H1 (cell line): ENCODE measurements around the gene CWF19L1. TPM values are rescaled to one million over a fixed set of nuclear protein-coding genes. Genes with fewer than 3 reads are reported as not detected.
"Not testable (repeated sequence)": the region's sequence is repeated elsewhere in the genome, so short reads cannot be mapped to it uniquely, and the experiment has no call there.

Experiments used
- CTCF ChIA-PET: fragments of 300-600 bp; sonication (Branson Sonifier 250); formaldehyde crosslinking; loops from one replicate; lab custom pipeline; 2021; ENCODE audit not compliant: partially characterized antibody; lab: Charles Lee
- POLR2A ChIA-PET: fragments of 300-600 bp; sonication (Branson Sonifier 250); formaldehyde crosslinking; loops from one replicate; lab custom pipeline; 2021; ENCODE audit warnings: inconsistent platforms; ENCODE audit not compliant: partially characterized antibody; lab: Charles Lee
- DNase-seq, 2 experiments: peaks; one replicate each; pipeline versions ENCODE4 v3.0.0 to v3.0.0-alpha.2; 2010 to 2022; ENCODE audit warnings: low spot score in 2 of 2, low read depth in 1 of 2, mixed read lengths in 1 of 2
- FAIRE-seq: peaks from 2 replicates; lab custom pipeline; 2011; peaks lifted over from hg19 to GRCh38; lab: Jason Lieb, UNC
- H2AFZ ChIP-seq: 2 replicates; pipeline ENCODE4 v1.8.1; 2012; ENCODE audit warnings: low read length, inconsistent platforms
- H2AK5ac ChIP-seq: 2 replicates; pipeline ENCODE4 v1.6.1; 2013; ENCODE audit warnings: low read depth, low read length
- H2BK120ac ChIP-seq: replicated peaks from 2 replicates; pipeline ENCODE3; 2013; ENCODE audit warnings: low read depth, low read length, inconsistent platforms
- H2BK12ac ChIP-seq: 2 replicates; pipeline ENCODE4 v1.6.1; 2013; ENCODE audit warnings: low read depth, low read length
- H2BK15ac ChIP-seq: 2 replicates; pipeline ENCODE4 v1.6.1; 2013; ENCODE audit warnings: low read length
- H2BK20ac ChIP-seq: 2 replicates; pipeline ENCODE4 v1.6.1; 2013; ENCODE audit warnings: low read length
- H2BK5ac ChIP-seq: 2 replicates; pipeline ENCODE4 v1.6.1; 2013; ENCODE audit warnings: low read depth, low read length
- H3K14ac ChIP-seq: 2 replicates; pipeline ENCODE4 v1.6.1; 2013; ENCODE audit warnings: inconsistent platforms; ENCODE audit not compliant: insufficient read length
- H3K18ac ChIP-seq: 2 replicates; pipeline ENCODE4 v1.6.1; 2013; ENCODE audit warnings: low read length; ENCODE audit errors: extremely low read depth
- H3K23ac ChIP-seq: 2 replicates; pipeline ENCODE4 v1.6.1; 2013; ENCODE audit warnings: inconsistent platforms; ENCODE audit not compliant: insufficient read length
- H3K23me2 ChIP-seq: 2 replicates; pipeline ENCODE4 v1.6.1; 2013; ENCODE audit warnings: low read depth, low read length
- H3K27ac ChIP-seq: 2 replicates; pipeline ENCODE4 v1.6.1; 2011; ENCODE audit warnings: low read depth, low read length, inconsistent platforms
- H3K27me3 ChIP-seq, 4 experiments: replicated peaks in 1 of 4; 1 replicate in 1 of 4; 2 replicates in 3 of 4; pipeline versions ENCODE4 v1.6.1 to v1.8.1; 2011 to 2013; ENCODE audit warnings: low read length in 3 of 4, mild to moderate bottlenecking in 3 of 4, inconsistent platforms in 2 of 4, mixed read lengths in 2 of 4, moderate library complexity in 1 of 4; ENCODE audit not compliant: control insufficient read depth in 3 of 4, insufficient read depth in 3 of 4; ENCODE audit errors: extremely low read depth in 1 of 4
- H3K36me3 ChIP-seq, 4 experiments: 2 replicates each; pipeline versions ENCODE4 v1.6.1 to v1.8.1; 2011 to 2013; ENCODE audit warnings: mild to moderate bottlenecking in 4 of 4, low read length in 3 of 4, moderate library complexity in 2 of 4, control low read depth in 1 of 4, inconsistent platforms in 1 of 4; ENCODE audit not compliant: insufficient read depth in 4 of 4, control insufficient read depth in 2 of 4
- H3K4ac ChIP-seq: replicated peaks from 2 replicates; pipeline ENCODE3; 2013; ENCODE audit warnings: low read length, low read depth, mixed read lengths, inconsistent platforms; ENCODE audit not compliant: insufficient read length
- H3K4me1 ChIP-seq, 4 experiments: replicated peaks in 1 of 4; 1 replicate in 1 of 4; 2 replicates in 3 of 4; pipeline versions ENCODE4 v1.6.1 to v1.8.1; 2011 to 2013; ENCODE audit warnings: low read length in 3 of 4, inconsistent platforms in 2 of 4, mixed read lengths in 1 of 4; ENCODE audit not compliant: insufficient read depth in 4 of 4, control insufficient read depth in 3 of 4
- H3K4me2 ChIP-seq, 2 experiments: 2 replicates each; pipeline versions ENCODE4 v1.6.1 to v1.8.1; 2011 to 2013; ENCODE audit warnings: low read depth in 2 of 2, low read length in 2 of 2, control low read depth in 1 of 2, inconsistent platforms in 1 of 2, mild to moderate bottlenecking in 1 of 2; ENCODE audit not compliant: insufficient read depth in 1 of 2
- H3K4me3 ChIP-seq, 4 experiments: fragments of 200-600, 300-600 bp in 1 of 4; sonication (generic), shearing (Covaris generic), sonication (Bioruptor Twin) in 1 of 4; 2 replicates each; pipeline versions ENCODE4 v1.5.1 to v1.8.1; 2011 to 2016; ENCODE audit warnings: low read length in 4 of 4, low read depth in 3 of 4, control low read depth in 2 of 4, inconsistent platforms in 2 of 4, mild to moderate bottlenecking in 2 of 4, mixed read lengths in 1 of 4, moderate library complexity in 1 of 4; ENCODE audit not compliant: insufficient read depth in 2 of 4; ENCODE audit errors: extremely low read depth in 1 of 4
- H3K56ac ChIP-seq: replicated peaks from 2 replicates; pipeline ENCODE3; 2013; ENCODE audit warnings: low read depth, mild to moderate bottlenecking, mixed read lengths, low read length, inconsistent platforms; ENCODE audit not compliant: insufficient read length
- H3K79me1 ChIP-seq: 2 replicates; pipeline ENCODE4 v1.6.1; 2013; ENCODE audit warnings: low read depth, low read length, control low read depth
- H3K79me2 ChIP-seq, 2 experiments: 2 replicates each; pipeline versions ENCODE4 v1.6.1 to v1.8.1; 2012 to 2013; ENCODE audit warnings: low read length in 2 of 2, mild to moderate bottlenecking in 2 of 2, inconsistent platforms in 1 of 2; ENCODE audit not compliant: insufficient read depth in 2 of 2, control insufficient read depth in 1 of 2
- H3K9ac ChIP-seq, 4 experiments: replicated peaks in 1 of 4; 1 replicate in 1 of 4; 2 replicates in 3 of 4; pipeline versions ENCODE4 v1.6.1 to v1.8.1; 2011 to 2013; ENCODE audit warnings: low read depth in 3 of 4, low read length in 3 of 4, control low read depth in 2 of 4, mild to moderate bottlenecking in 2 of 4, moderate library complexity in 2 of 4, inconsistent platforms in 1 of 4; ENCODE audit errors: extremely low read depth in 1 of 4
- H3K9me3 ChIP-seq, 2 experiments: 2 replicates each; pipeline versions ENCODE4 v1.6.1 to v1.8.1; 2012 to 2013; ENCODE audit warnings: mild to moderate bottlenecking in 2 of 2, moderate library complexity in 2 of 2, control low read depth in 1 of 2, inconsistent platforms in 1 of 2, low read depth in 1 of 2, low read length in 1 of 2, mixed read lengths in 1 of 2; ENCODE audit not compliant: insufficient read depth in 2 of 2
- H4K20me1 ChIP-seq, 2 experiments: replicated peaks in 1 of 2; 2 replicates each; pipeline versions ENCODE3 to v1.8.1; 2011 to 2013; ENCODE audit warnings: inconsistent platforms in 2 of 2, low read length in 2 of 2, mild to moderate bottlenecking in 1 of 2; ENCODE audit not compliant: insufficient read depth in 2 of 2, control insufficient read depth in 1 of 2
- H4K5ac ChIP-seq: 2 replicates; pipeline ENCODE4 v1.6.1; 2013; ENCODE audit warnings: low read length, low read depth, mixed read lengths, inconsistent platforms; ENCODE audit not compliant: insufficient read length
- H4K8ac ChIP-seq: 2 replicates; pipeline ENCODE4 v1.8.0; 2013; ENCODE audit warnings: mild to moderate bottlenecking, moderate library complexity, low read length, inconsistent platforms; ENCODE audit not compliant: insufficient read depth; ENCODE audit errors: extremely low read depth
- H4K91ac ChIP-seq: replicated peaks from 2 replicates; pipeline ENCODE3; 2013; ENCODE audit warnings: low read length, mixed read lengths, inconsistent platforms; ENCODE audit not compliant: insufficient read length
- BACH1 ChIP-seq: IDR thresholded peaks from 2 replicates; pipeline ENCODE4 v1.6.1; 2012; ENCODE audit warnings: low read length, improper control_type of control experiment
- GABPA ChIP-seq: IDR thresholded peaks from 2 replicates; pipeline ENCODE4 v1.6.1; 2011; ENCODE audit warnings: mild to moderate bottlenecking, low read length, moderate library complexity, borderline replicate concordance; ENCODE audit not compliant: insufficient read depth
- JUN ChIP-seq: IDR thresholded peaks from 2 replicates; pipeline ENCODE4 v1.6.1; 2011; ENCODE audit warnings: low read depth, mild to moderate bottlenecking, improper control_type of control experiment, low read length
- KDM4A ChIP-seq: IDR thresholded peaks from one replicate; pipeline ENCODE4 v1.7.1; 2012; ENCODE audit warnings: low read depth, mild to moderate bottlenecking, moderate library complexity, low read length, inconsistent platforms; ENCODE audit not compliant: severe bottlenecking
- NRF1 ChIP-seq: IDR thresholded peaks from 2 replicates; pipeline ENCODE4 v1.6.1; 2011; ENCODE audit warnings: mild to moderate bottlenecking, low read depth, low read length, improper control_type of control experiment
- WGBS, 2 experiments: shearing (Covaris generic) in 1 of 2; methylation state at CpG; one replicate each; pipeline versions ENCODE4 v1.1.6 to v1.1.7; 2013 to 2015; ENCODE audit warnings: low lambda C conversion rate in 2 of 2, mixed read lengths in 2 of 2, inconsistent platforms in 1 of 2, low coverage in 1 of 2, missing lambda C conversion rate in 1 of 2; ENCODE audit not compliant: insufficient replicate concordance in 2 of 2, insufficient coverage in 1 of 2, insufficient read length in 1 of 2; ENCODE audit errors: extremely low coverage in 1 of 2, missing lambda C conversion rate in 1 of 2; 5-methylcytosine and 5-hydroxymethylcytosine counted together
- polyA plus RNA-seq, 7 experiments: library from polyadenylated mRNA; depleted of rRNA in 3 of 7; stranded (reverse) in 5 of 7; unstranded in 2 of 7; fragments of >200 nt in 5 of 7; fragments of 200-250 nt in 2 of 7; gene quantifications; 1 replicate in 5 of 7; 2 replicates in 1 of 7; 4 replicates in 1 of 7; pipeline versions ENCODE4 v1.2.1 to v1.2.3, GENCODE V29; 2011 to 2013; ENCODE audit warnings: missing spikeins in 2 of 7, mixed read lengths in 2 of 7
- total RNA-seq: library from RNA; stranded (reverse); fragmentation: NEBNext Ultra II Directional; extraction: Animal tissue kit (Norgen Biotek cat#: 25700); gene quantifications from 2 replicates; pipeline ENCODE4 v1.2.1, GENCODE V29; 2021

Gene CWF19L1
- total and polyA plus RNA-seq, 2 of the 8 experiments (the other 6 are each of a cell fraction or from before 2014, with no cell fraction given) = 11.1 to 29.9 TPM

GRCh38 chr10:100286051-100287033, 18.9 kb upstream of the CWF19L1 start, which contains the start of gene BLOC1S2 (continued):
- TF ChIP-seq JUN (no peak), BACH1 (peak; percentile 49; the same call in 1 of the 2 replicates), KDM4A (peak; percentile 79), GABPA (no peak), NRF1 (peak; percentile 90)

GRCh38 chr10:100285326-100285725, 17.9 kb upstream of the CWF19L1 start:
- H3K23me2 ChIP-seq = peaks cover 11% of the 10 kb centered on the region
- not testable (repeated sequence) for H3K18ac ChIP-seq, H4K5ac ChIP-seq, H3K14ac ChIP-seq, H2AFZ ChIP-seq, H2BK20ac ChIP-seq, H3K4me1 ChIP-seq, DNase-seq, H3K9me3 ChIP-seq, H3K56ac ChIP-seq, H4K8ac ChIP-seq, FAIRE-seq, H3K27ac ChIP-seq, H4K91ac ChIP-seq, H3K79me1 ChIP-seq, H4K20me1 ChIP-seq, H3K27me3 ChIP-seq, H3K23ac ChIP-seq, H2BK120ac ChIP-seq
- H3K79me2 ChIP-seq = peaks cover 7 to 44% of the 10 kb centered on the region in 2 experiments; a peak in 3 of 4 replicates
- peak overlapping the region; percentile 64 to 98 (median 88) for H3K4me3 ChIP-seq
- peak overlapping the region; percentile 99 for H2BK5ac ChIP-seq
- H3K4ac ChIP-seq = peak overlapping the region; percentile 27
- CTCF ChIA-PET = interaction anchor here (0.7 to 1.5 kb wide), 3 partner anchors 10 to 256 kb away, joined by 3 to 6 read pairs (median 4); no protein-coding TSS in a partner anchor
- H3K4me2 ChIP-seq = peak overlapping the region; percentile 79 to 82
- peaks cover 4 to 16% (median 14%) of the 10 kb centered on the region in 4 experiments; a peak in 7 of 8 replicates for H3K36me3 ChIP-seq
- peak overlapping the region in 2 of 4 experiments; percentile 84 to 86; a peak in 4 of 7 replicates for H3K9ac ChIP-seq
- H2BK12ac ChIP-seq = peak overlapping the region; percentile 98; the same call in 1 of the 2 replicates
- WGBS, 2 experiments = 82% methylated on average over 10 of the region's 12 CpGs; no CpG with 5 or more reads in 1 of the 2 experiments
- peak overlapping the region; percentile 77; the same call in 1 of the 2 replicates for H2AK5ac ChIP-seq
- H2BK15ac ChIP-seq = 0 out of 2 replicates have a peak overlapping the region, but pooled peaks have one; percentile 67
- POLR2A ChIA-PET = interaction anchor here (1.8 to 2.6 kb wide), 2 partner anchors 12 to 18 kb away, joined by 5 to 20 read pairs; partner anchors contain the start of gene CWF19L1
